ENCODE results near the gene RBKS. TPM values are rescaled to one million over a fixed set of nuclear protein-coding genes. Genes with fewer than 3 reads are reported as not detected.

Gene RBKS
- total and polyA plus RNA-seq, 3 experiments from 2014 or later, result 2.1 to 4.7 (median 2.9) TPM

DNA sequence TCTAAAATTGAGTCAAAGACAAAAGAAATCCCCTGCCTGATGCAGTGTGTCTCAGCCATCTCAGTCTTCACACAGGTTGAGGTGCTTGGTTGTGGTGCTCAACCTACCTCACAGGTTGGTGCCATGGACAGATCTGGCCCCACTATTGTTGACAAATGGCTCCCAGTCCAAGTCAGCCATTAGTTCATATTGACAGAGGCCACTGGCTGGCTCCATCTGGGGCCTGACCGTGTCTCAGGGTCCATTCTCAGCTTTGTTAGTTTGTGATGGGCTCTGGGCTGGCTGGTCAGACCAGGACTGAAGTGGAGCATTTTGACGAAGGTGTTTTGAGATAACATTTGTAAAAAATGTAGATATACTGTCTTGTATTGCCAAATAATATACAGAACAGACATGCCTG lies 81.8 kb downstream of the RBKS start:
- no peaks in the 10 kb centered on the region for H3K4me1 Mint-ChIP-seq
- Histone ChIP-seq H3K4me3 (ENCODE audit: low read length) (no peak overlapping the region), H3K27ac (ENCODE audit: low read depth, low read length) (no peak overlapping the region), H3K36me3 (ENCODE audit: insufficient read depth, low read length) (no peaks in the 10 kb centered on the region), H3K4me1 (ENCODE audit: insufficient read depth, low read length) (no peaks in the 10 kb centered on the region), H3K9me3 (ENCODE audit: low read length) (no peaks in the 10 kb centered on the region), H3K27me3 (ENCODE audit: insufficient read depth, low read length, poor library complexity, severe bottlenecking) (no peaks in the 10 kb centered on the region)
- H3K36me3 Mint-ChIP-seq, result peaks cover 0 to 2% (median 0%) of the 10 kb centered on the region in 3 donors
- ChIA-PET CTCF (no interaction called here), POLR2A (no interaction called here)
- no peak for DNase-seq
- H3K27me3 Mint-ChIP-seq, result peaks cover 0 to 6% of the 10 kb centered on the region in 2 donors
- no peak overlapping the region for H3K27ac Mint-ChIP-seq
- no peak overlapping the region for H3K4me3 Mint-ChIP-seq
- H3K9me3 Mint-ChIP-seq, result peaks cover 0 to 3% (median 0%) of the 10 kb centered on the region in 5 donors

GRCh38 chr2:27807476-27807875 lies 82.7 kb downstream of the RBKS start:
- Mint-ChIP-seq H3K4me1 (no peaks in the 10 kb centered on the region), H3K27ac (peak overlapping the region in 1 of 8 donors; percentile 52), H3K4me3 (no peak overlapping the region), H3K27me3 (peaks cover 0 to 5% of the 10 kb centered on the region in 2 donors), H3K9me3 (peaks cover 0 to 3% (median 0%) of the 10 kb centered on the region in 5 donors), H3K36me3 (peaks cover 0 to 2% (median 0%) of the 10 kb centered on the region in 3 donors)
- Histone ChIP-seq H3K27me3 (ENCODE audit: insufficient read depth, low read length, poor library complexity, severe bottlenecking) (no peaks in the 10 kb centered on the region), H3K36me3 (ENCODE audit: insufficient read depth, low read length) (no peaks in the 10 kb centered on the region), H3K27ac (ENCODE audit: low read depth, low read length) (no peak overlapping the region), H3K9me3 (ENCODE audit: low read length) (no peaks in the 10 kb centered on the region), H3K4me1 (ENCODE audit: insufficient read depth, low read length) (no peaks in the 10 kb centered on the region), H3K4me3 (ENCODE audit: low read length) (no peak overlapping the region)
- CTCF ChIA-PET, result no interaction called here
- POLR2A ChIA-PET, result no interaction called here
- no peak for DNase-seq

DNA sequence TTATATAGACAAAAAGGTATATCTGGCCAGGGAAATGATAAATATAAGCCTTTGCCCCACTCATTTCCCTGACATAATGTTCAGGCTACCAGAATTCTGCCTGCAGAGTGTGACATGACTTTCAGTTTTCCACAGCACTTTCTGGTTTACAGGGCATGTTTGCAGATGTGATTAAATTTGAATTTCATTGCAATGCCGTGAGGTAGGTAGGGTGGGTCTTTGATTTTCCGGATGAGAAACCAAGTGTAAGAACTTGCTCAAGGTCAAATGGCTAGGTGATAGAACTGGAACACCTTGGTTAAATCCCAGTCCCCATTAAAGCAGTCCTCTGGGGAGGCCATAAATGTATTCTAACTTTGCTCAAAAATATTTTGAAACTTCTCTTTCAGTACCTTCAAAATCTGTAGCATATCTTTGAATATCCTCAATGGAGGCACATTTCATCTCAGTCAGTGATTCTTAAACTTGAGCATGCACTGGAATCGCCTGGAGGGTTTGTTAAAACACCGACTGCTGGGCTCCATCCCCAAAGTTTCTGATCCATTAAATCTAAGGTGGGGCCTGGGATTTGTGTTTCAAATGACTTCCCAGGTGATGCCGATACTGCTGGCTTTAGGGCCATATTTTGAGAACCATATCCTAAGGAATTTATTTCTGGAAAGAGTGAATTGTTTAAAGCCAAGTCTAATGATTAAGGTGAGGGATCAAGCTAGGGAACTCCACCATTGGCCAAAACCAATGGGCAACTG lies 83.7 kb downstream of the RBKS start:
- POLR2A ChIA-PET, result interaction anchor here (0.6 kb wide), 1 partner anchor 597 kb away, joined by 3 read pairs; no protein-coding TSS in a partner anchor
- Histone ChIP-seq H3K4me1 (ENCODE audit: insufficient read depth, low read length) (no peaks in the 10 kb centered on the region), H3K36me3 (ENCODE audit: insufficient read depth, low read length) (no peaks in the 10 kb centered on the region), H3K27ac (ENCODE audit: low read depth, low read length) (no peak overlapping the region), H3K4me3 (ENCODE audit: low read length) (no peak overlapping the region), H3K9me3 (ENCODE audit: low read length) (no peaks in the 10 kb centered on the region), H3K27me3 (ENCODE audit: insufficient read depth, low read length, poor library complexity, severe bottlenecking) (no peaks in the 10 kb centered on the region)
- peaks cover 0 to 2% (median 0%) of the 10 kb centered on the region in 3 donors for H3K36me3 Mint-ChIP-seq
- no peak for DNase-seq
- no peak overlapping the region for H3K4me3 Mint-ChIP-seq
- no peaks in the 10 kb centered on the region for H3K9me3 Mint-ChIP-seq
- H3K4me1 Mint-ChIP-seq, result no peaks in the 10 kb centered on the region
- peaks cover 0 to 5% of the 10 kb centered on the region in 2 donors for H3K27me3 Mint-ChIP-seq
- CTCF ChIA-PET, result no interaction called here
- H3K27ac Mint-ChIP-seq, result peak overlapping the region in 1 of 8 donors; percentile 11

DNA sequence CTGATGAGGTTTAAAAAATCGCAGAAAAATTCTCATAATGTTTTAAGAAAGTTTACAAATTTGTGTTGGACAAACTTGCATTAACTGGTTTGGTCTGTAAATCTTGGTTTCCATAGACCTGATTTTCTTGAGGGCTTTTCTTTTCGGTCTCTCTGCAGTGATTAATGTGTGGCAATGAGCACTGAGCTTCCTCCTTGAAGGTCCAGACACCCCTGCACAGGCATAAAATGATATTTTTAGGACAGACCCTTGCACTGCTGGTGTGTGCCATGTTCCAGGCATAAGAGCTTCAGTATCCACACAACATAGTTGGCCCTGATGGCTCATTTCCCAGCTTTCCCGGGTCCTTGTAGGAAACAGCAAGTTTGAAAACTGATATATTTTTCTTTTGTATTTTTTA lies 85.0 kb downstream of the RBKS start:
- no peaks in the 10 kb centered on the region for H3K27me3 ChIP-seq (ENCODE audit: insufficient read depth, low read length, poor library complexity, severe bottlenecking)
- no peaks in the 10 kb centered on the region for H3K9me3 ChIP-seq (ENCODE audit: low read length)
- H3K4me3 Mint-ChIP-seq, result no peak overlapping the region
- no peak overlapping the region for H3K4me3 ChIP-seq (ENCODE audit: low read length)
- no peak overlapping the region for H3K27ac ChIP-seq (ENCODE audit: low read depth, low read length)
- ChIA-PET CTCF (no interaction called here), POLR2A (no interaction called here)
- H3K27ac Mint-ChIP-seq, result no peak overlapping the region
- H3K36me3 ChIP-seq (ENCODE audit: insufficient read depth, low read length), result no peaks in the 10 kb centered on the region
- H3K27me3 Mint-ChIP-seq, result no peaks in the 10 kb centered on the region
- no peaks in the 10 kb centered on the region for H3K9me3 Mint-ChIP-seq
- H3K36me3 Mint-ChIP-seq, result peaks cover 0 to 2% (median 0%) of the 10 kb centered on the region in 3 donors
- DNase-seq, result no peak
- no peaks in the 10 kb centered on the region for H3K4me1 ChIP-seq (ENCODE audit: insufficient read depth, low read length)
- no peaks in the 10 kb centered on the region for H3K4me1 Mint-ChIP-seq

GRCh38 chr2:27804146-27804545 lies 86.0 kb downstream of the RBKS start:
- Mint-ChIP-seq H3K4me3 (no peak overlapping the region), H3K27me3 (no peaks in the 10 kb centered on the region), H3K9me3 (no peaks in the 10 kb centered on the region), H3K4me1 (no peaks in the 10 kb centered on the region), H3K36me3 (peaks cover 0 to 2% (median 0%) of the 10 kb centered on the region in 3 donors), H3K27ac (no peak overlapping the region)
- Histone ChIP-seq H3K9me3 (ENCODE audit: low read length) (no peaks in the 10 kb centered on the region), H3K36me3 (ENCODE audit: insufficient read depth, low read length) (no peaks in the 10 kb centered on the region), H3K4me1 (ENCODE audit: insufficient read depth, low read length) (no peaks in the 10 kb centered on the region), H3K27me3 (ENCODE audit: insufficient read depth, low read length, poor library complexity, severe bottlenecking) (no peaks in the 10 kb centered on the region), H3K27ac (ENCODE audit: low read depth, low read length) (no peak overlapping the region), H3K4me3 (ENCODE audit: low read length) (no peak overlapping the region)
- CTCF ChIA-PET, result interaction anchor here (1.5 kb wide), 1 partner anchor 649 kb away, joined by 4 read pairs; no protein-coding TSS in a partner anchor
- no peak for DNase-seq
- POLR2A ChIA-PET, result no interaction called here

- H3K4me1 ChIP-seq (ENCODE audit: insufficient read depth, low read length), result no peaks in the 10 kb centered on the region
- CTCF ChIA-PET, result interaction anchor here (1.5 kb wide), 1 partner anchor 650 kb away, joined by 4 read pairs; no protein-coding TSS in a partner anchor
- H3K36me3 ChIP-seq (ENCODE audit: insufficient read depth, low read length), result no peaks in the 10 kb centered on the region
- H3K36me3 Mint-ChIP-seq, result peaks cover 0 to 4% (median 0%) of the 10 kb centered on the region in 3 donors
- H3K4me3 Mint-ChIP-seq, result no peak overlapping the region
- no peaks in the 10 kb centered on the region for H3K27me3 ChIP-seq (ENCODE audit: insufficient read depth, low read length, poor library complexity, severe bottlenecking)
- H3K9me3 ChIP-seq (ENCODE audit: low read length), result no peaks in the 10 kb centered on the region
- H3K4me1 Mint-ChIP-seq, result no peaks in the 10 kb centered on the region
- no peak for DNase-seq
- H3K4me3 ChIP-seq (ENCODE audit: low read length), result no peak overlapping the region
- no peaks in the 10 kb centered on the region for H3K27me3 Mint-ChIP-seq
- no peak overlapping the region for H3K27ac ChIP-seq (ENCODE audit: low read depth, low read length)
- no peaks in the 10 kb centered on the region for H3K9me3 Mint-ChIP-seq
- peak overlapping the region in 1 of 8 donors; percentile 52 for H3K27ac Mint-ChIP-seq
- POLR2A ChIA-PET, result no interaction called here
These were observed 87.1 kb downstream of the RBKS start for GRCh38 chr2:27803046-27803445.

- CTCF ChIA-PET, result no interaction called here
- peaks cover 0 to 4% (median 0%) of the 10 kb centered on the region in 3 donors for H3K36me3 Mint-ChIP-seq
- H3K4me1 Mint-ChIP-seq, result no peaks in the 10 kb centered on the region
- no peaks in the 10 kb centered on the region for H3K27me3 Mint-ChIP-seq
- no peak overlapping the region for H3K4me3 ChIP-seq (ENCODE audit: low read length)
- no peaks in the 10 kb centered on the region for H3K27me3 ChIP-seq (ENCODE audit: insufficient read depth, low read length, poor library complexity, severe bottlenecking)
- H3K27ac Mint-ChIP-seq, result no peak overlapping the region
- no peak overlapping the region for H3K4me3 Mint-ChIP-seq
- H3K9me3 Mint-ChIP-seq, result no peaks in the 10 kb centered on the region
- DNase-seq, result no peak
- POLR2A ChIA-PET, result no interaction called here
- H3K36me3 ChIP-seq (ENCODE audit: insufficient read depth, low read length), result no peaks in the 10 kb centered on the region
- H3K4me1 ChIP-seq (ENCODE audit: insufficient read depth, low read length), result no peaks in the 10 kb centered on the region
- H3K9me3 ChIP-seq (ENCODE audit: low read length), result no peaks in the 10 kb centered on the region
- H3K27ac ChIP-seq (ENCODE audit: low read depth, low read length), result no peak overlapping the region
These were observed 87.6 kb downstream of the RBKS start for GRCh38 chr2:27802547-27802946.

DNA sequence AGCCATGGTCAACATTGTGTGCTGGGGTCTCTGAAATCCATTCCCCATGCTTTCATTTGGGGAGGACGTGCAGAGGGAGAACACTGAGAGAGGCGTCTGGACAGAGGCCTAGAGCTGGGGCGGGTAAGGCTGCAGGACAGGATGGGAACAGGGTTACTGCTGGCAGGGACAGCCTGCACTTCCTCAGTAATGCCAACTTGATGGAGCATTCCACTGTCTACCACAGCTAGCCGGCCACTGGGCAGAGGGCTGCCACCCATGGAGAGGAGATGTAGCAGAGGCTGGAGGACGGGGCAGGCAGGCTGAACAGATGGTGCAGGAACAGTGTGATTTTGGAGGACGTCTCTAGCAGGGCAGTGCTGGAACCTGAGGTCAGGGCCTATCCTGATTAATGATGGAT lies 89.3 kb downstream of the RBKS start:
- Mint-ChIP-seq H3K4me1 (no peaks in the 10 kb centered on the region), H3K9me3 (no peaks in the 10 kb centered on the region), H3K27me3 (no peaks in the 10 kb centered on the region), H3K36me3 (peaks cover 0 to 6% (median 0%) of the 10 kb centered on the region in 3 donors), H3K27ac (peak overlapping the region in 1 of 8 donors; percentile 13), H3K4me3 (no peak overlapping the region)
- H3K27me3 ChIP-seq (ENCODE audit: insufficient read depth, low read length, poor library complexity, severe bottlenecking), result no peaks in the 10 kb centered on the region
- ChIA-PET CTCF (no interaction called here), POLR2A (no interaction called here)
- H3K9me3 ChIP-seq (ENCODE audit: low read length), result no peaks in the 10 kb centered on the region
- H3K36me3 ChIP-seq (ENCODE audit: insufficient read depth, low read length), result no peaks in the 10 kb centered on the region
- DNase-seq, result no peak
- H3K27ac ChIP-seq (ENCODE audit: low read depth, low read length), result no peak overlapping the region
- no peak overlapping the region for H3K4me3 ChIP-seq (ENCODE audit: low read length)
- no peaks in the 10 kb centered on the region for H3K4me1 ChIP-seq (ENCODE audit: insufficient read depth, low read length)

All from CD8-positive, alpha-beta memory T cell (primary cell).